ENCODE measurements around the gene ACSF3. TPM values are rescaled to one million over a fixed set of nuclear protein-coding genes. Genes with fewer than 3 reads are reported as not detected.
A peak's percentile ranks its signal among the peaks of the same experiment; 100 is the strongest.
"Not testable (repeated sequence)": the region's sequence is repeated elsewhere in the genome, so short reads cannot be mapped to it uniquely, and the experiment has no call there.

Gene ACSF3
- total and polyA plus RNA-seq, 5 experiments from 2014 or later = 21.3 to 64.4 (median 44.7) TPM

DNA sequence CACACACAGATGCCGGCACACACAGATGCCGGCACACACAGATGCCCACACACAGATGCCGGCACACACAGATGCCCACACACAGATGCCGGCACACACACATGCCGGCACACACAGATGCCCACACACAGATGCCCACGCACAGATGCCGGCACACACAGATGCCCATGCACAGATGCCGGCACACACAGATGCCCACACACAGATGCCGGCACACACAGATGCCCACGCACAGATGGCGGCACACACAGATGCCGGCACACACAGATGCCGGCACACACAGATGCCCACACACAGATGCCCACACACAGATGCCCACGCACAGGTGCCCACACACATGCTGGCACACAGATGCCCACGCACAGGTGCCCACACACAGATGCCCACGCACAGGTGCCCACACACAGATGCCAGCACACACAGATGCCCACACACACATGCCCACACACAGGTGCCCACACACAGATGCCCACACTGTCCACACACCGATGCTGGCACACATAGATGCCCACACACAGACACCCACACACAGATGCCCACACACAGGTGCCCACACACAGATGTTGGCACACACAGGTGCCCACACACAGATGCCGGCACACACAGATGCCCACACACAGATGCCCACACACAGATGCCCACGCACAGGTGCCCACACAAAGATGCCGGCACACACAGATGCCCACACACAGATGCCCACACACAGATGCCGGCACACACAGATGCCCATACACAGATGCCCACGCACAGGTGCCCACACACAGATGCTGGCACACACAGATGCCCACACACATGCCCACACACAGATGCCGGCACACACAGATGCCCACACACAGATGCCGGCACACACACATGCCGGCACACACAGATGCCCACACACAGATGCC is 95.1 kb downstream of the ACSF3 start:
- H3K27me3 Mint-ChIP-seq, H3K4me1 Mint-ChIP-seq, H3K36me3 Mint-ChIP-seq, DNase-seq, H3K9me3 Mint-ChIP-seq, POLR2A ChIA-PET, ATAC-seq: not testable (repeated sequence)
- Mint-ChIP-seq H3K4me3 (peak overlapping the region in 2 of 10 donors; percentile 45 to 58), H3K27ac (peak overlapping the region in 3 of 10 donors; percentile 44 to 55 (median 51))

DNA sequence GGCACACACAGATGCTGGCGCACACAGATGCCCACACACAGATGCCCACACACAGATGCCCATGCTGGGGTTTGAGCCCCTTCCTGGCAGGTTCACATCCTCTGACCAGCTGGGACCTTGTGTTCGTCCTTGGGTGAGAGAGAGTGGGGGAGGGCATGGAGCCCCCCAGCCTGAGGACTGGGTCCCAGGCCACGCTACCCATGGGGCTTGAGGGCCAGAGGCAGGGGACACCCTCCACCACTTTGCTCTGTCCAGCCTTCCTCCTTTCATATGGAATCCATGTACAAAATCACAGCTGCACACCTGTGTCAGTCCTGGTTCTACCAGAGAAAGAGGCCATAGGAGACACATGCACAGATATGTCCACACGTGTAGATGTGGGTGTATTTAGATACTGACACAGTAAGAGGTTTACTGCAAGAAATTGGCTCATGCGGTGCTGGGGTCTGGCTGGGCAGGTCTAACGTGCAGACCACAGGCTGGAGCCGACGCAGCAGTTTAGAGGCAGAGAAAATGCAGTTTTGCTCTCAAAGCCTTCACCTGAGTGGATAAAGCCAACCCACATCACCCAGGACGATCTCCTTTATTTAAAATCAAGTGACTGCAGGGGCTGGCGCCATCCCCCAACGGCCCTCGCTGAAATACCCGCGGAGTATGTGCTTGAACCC is 95.8 kb downstream of the ACSF3 start:
- Mint-ChIP-seq H3K9me3 (peaks cover 0 to 2% (median 0%) of the 10 kb centered on the region in 9 donors), H3K27me3 (no peaks in the 10 kb centered on the region), H3K27ac (peak overlapping the region in 4 of 10 donors; percentile 13 to 56 (median 50)), H3K4me1 (peaks cover 0 to 5% (median 3%) of the 10 kb centered on the region in 4 donors), H3K4me3 (peak overlapping the region in 2 of 10 donors; percentile 2 to 58), H3K36me3 (no peaks in the 10 kb centered on the region)
- POLR2A ChIA-PET = no interaction called here
- DNase-seq (peak in 2 of 10 donors; percentile 0 to 18), ATAC-seq (no peak)

DNA sequence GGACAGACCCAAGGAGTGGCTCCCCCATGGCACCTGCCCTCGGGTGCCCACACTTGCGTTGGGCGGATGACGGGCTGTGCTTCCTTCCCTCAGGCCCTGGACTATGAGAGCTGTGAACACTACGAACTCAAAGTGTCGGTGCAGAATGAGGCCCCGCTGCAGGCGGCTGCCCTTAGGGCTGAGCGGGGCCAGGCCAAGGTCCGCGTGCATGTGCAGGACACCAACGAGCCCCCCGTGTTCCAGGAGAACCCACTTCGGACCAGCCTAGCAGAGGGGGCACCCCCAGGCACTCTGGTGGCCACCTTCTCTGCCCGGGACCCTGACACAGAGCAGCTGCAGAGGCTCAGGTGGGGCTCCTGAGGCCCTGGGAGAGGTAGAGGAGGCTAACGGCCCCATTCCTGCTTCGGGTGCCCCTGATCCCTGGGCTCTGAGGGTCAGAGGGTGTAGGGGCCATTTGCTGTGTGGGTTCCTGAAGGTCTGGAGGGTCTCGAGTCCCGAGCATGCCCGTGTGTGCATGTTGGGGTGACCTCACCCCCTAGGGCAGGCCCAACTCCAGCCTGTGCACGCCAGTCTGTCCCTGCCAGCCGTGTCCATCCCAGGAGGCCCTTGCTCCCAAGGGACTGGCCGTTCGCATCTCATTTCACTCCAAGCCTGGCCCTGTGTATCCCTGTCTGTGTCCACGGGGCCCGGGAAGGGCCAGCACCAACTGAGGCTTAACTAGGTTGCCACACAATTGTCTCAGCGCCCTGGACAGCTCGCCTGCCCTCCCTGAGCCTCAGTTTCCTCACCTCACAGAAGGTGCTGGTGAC is 96.7 kb downstream of the ACSF3 start:
- Mint-ChIP-seq H3K9me3 (peaks cover 0 to 2% (median 0%) of the 10 kb centered on the region in 9 donors), H3K27ac (peak overlapping the region in 1 of 10 donors; percentile 51), H3K27me3 (no peaks in the 10 kb centered on the region), H3K36me3 (no peaks in the 10 kb centered on the region), H3K4me3 (peak overlapping the region in 3 of 10 donors; percentile 10 to 44 (median 37)), H3K4me1 (peaks cover 0 to 5% (median 3%) of the 10 kb centered on the region in 4 donors)
- POLR2A ChIA-PET = no interaction called here
- ATAC-seq (no peak), DNase-seq (peak in 1 of 10 donors; percentile 53)

DNA sequence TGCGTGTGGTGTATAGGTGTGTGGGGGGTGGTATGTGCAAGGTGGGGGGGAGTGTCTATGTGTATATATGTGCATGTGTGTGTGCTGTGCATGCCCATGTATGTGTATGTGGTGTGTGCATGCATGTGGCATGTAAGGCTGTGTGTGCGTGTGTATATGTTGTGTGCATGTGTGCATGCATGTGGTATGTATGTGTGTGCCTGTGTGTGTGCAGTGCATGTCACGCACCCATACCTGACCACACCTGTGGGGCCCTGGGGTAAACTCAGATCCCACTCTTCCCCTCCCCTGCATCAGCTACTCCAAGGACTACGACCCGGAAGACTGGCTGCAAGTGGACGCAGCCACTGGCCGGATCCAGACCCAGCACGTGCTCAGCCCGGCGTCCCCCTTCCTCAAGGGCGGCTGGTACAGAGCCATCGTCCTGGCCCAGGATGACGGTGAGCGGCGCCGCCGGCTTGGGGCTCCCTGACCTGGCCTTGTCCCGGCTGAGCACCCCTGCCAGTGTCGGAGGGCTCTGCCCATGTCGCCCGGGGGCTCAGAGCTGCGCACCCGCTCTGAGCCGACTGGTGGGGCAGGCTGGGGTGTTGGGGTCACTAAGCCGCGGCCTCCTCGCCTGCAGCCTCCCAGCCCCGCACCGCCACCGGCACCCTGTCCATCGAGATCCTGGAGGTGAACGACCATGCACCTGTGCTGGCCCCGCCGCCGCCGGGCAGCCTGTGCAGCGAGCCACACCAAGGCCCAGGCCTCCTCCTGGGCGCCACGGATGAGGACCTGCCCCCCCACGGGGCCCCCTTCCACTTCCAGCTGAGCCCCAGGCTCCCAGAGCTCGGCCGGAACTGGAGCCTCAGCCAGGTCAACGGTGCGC is 97.6 kb downstream of the ACSF3 start:
- Mint-ChIP-seq H3K9me3 (peaks cover 0 to 2% (median 0%) of the 10 kb centered on the region in 9 donors), H3K36me3 (no peaks in the 10 kb centered on the region), H3K4me1 (peaks cover 0 to 5% (median 3%) of the 10 kb centered on the region in 4 donors), H3K4me3 (peak overlapping the region in 8 of 10 donors; percentile 15 to 65 (median 40)), H3K27ac (peak overlapping the region in 2 of 10 donors; percentile 43 to 72), H3K27me3 (no peaks in the 10 kb centered on the region)
- DNase-seq = peak in 2 of 10 donors; percentile 17 to 66
- ATAC-seq = no peak
- POLR2A ChIA-PET = no interaction called here

DNA sequence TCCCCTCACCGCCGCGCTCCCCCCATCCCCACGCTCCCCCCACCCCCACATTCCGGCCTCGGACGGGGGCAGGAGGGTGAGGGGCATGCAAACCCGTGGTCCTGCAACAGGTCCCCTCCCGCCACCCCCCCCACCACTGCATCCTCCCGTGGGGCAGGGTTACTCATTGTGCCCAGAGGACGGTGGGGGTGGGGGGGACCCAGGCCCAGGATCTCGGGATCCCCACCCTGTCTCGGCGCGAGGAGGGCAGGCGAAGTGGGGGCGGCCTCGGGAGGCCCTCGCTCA is 98.2 kb downstream of the ACSF3 start:
- H3K4me3 Mint-ChIP-seq = no peak overlapping the region
- peaks cover 0 to 5% (median 3%) of the 10 kb centered on the region in 4 donors for H3K4me1 Mint-ChIP-seq
- peak in 1 of 10 donors; percentile 19 for DNase-seq
- no peak for ATAC-seq
- no peaks in the 10 kb centered on the region for H3K36me3 Mint-ChIP-seq
- POLR2A ChIA-PET = no interaction called here
- H3K9me3 Mint-ChIP-seq = peaks cover 0 to 2% (median 0%) of the 10 kb centered on the region in 9 donors
- H3K27me3 Mint-ChIP-seq = peaks cover 0 to 2% (median 0%) of the 10 kb centered on the region in 5 donors
- no peak overlapping the region for H3K27ac Mint-ChIP-seq

DNA sequence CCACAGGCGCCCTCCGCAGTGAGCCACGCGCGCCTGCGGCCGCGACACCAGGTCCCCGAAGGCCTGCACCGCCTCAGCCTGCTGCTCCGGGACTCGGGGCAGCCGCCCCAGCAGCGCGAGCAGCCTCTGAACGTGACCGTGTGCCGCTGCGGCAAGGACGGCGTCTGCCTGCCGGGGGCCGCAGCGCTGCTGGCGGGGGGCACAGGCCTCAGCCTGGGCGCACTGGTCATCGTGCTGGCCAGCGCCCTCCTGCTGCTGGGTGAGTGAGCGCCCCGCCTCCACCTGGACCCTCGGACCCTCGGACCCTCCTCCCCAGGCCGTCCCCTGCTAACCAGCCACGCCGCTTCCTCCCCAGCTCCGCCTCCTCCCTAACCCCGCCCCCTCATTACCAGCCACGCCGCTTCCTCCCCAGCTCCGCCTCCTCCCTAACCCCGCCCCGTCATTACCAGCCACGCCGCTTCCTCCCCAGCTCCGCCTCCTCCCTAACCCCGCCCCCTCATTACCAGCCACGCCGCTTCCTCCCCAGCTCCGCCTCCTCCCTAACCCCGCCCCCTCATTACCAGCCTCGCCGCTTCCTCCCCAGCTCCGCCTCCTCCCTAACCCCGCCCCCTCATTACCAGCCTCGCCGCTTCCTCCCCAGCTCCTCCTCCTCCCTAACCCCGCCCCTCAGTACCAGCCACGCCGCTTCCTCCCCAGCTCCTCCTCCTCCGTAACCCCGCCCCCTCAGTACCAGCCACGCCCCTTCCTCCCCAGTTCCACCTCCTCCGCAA is 98.7 kb downstream of the ACSF3 start:
- POLR2A ChIA-PET = interaction anchor here (0.6 to 1.2 kb wide), 4 partner anchors 18 to 157 kb away, joined by 3 to 5 read pairs (median 3); partner anchors contain the start of gene ZNF778
- not testable (repeated sequence) for H3K4me1 Mint-ChIP-seq, H3K27me3 Mint-ChIP-seq, H3K27ac Mint-ChIP-seq, H3K9me3 Mint-ChIP-seq, H3K36me3 Mint-ChIP-seq
- DNase-seq (peak; percentile 42 to 86 (median 70)), ATAC-seq (peak; percentile 40 to 60)
- peak overlapping the region in 3 of 10 donors; percentile 37 to 63 (median 41) for H3K4me3 Mint-ChIP-seq

DNA sequence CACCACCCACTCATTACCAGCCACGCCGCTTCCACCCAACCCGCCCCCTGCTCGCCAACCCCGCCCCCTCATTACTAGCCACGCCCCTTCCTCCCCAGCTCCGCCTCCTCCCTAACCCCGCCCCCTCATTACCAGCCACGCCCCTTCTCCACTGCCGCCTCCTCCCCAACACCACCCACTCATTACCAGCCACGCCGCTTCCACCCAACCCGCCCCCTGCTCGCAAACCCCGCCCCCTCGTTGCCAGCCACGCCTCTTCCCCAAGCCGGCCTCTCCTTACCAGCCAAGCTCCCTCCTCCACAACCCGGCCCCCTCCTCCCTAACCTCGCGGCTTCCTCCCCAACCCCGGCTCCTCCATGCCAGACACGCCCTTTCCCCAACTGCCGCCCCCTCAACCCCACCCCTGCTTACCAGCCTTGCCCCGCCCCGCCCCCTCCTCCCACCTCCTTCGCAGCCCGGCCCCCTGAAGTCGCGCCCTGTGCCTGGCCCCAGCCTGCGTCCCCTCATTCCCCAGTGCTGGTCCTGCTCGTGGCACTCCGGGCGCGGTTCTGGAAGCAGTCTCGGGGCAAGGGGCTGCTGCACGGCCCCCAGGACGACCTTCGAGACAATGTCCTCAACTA is 99.4 kb downstream of the ACSF3 start:
- H3K9me3 Mint-ChIP-seq = peaks cover 0 to 2% (median 0%) of the 10 kb centered on the region in 9 donors
- no peaks in the 10 kb centered on the region for H3K36me3 Mint-ChIP-seq
- H3K27ac Mint-ChIP-seq = no peak overlapping the region
- DNase-seq (peak in 5 of 10 donors; percentile 41 to 70 (median 48)), ATAC-seq (peak; percentile 35 to 51)
- peaks cover 0 to 2% (median 0%) of the 10 kb centered on the region in 5 donors for H3K27me3 Mint-ChIP-seq
- POLR2A ChIA-PET = interaction anchor here (0.6 to 1.2 kb wide), 3 partner anchors 19 to 99 kb away, joined by 3 to 5 read pairs (median 3); partner anchors contain the start of gene ACSF3
- H3K4me3 Mint-ChIP-seq = peak overlapping the region in 3 of 10 donors; percentile 37 to 63 (median 41)
- peaks cover 0 to 5% (median 1%) of the 10 kb centered on the region in 4 donors for H3K4me1 Mint-ChIP-seq

DNA sequence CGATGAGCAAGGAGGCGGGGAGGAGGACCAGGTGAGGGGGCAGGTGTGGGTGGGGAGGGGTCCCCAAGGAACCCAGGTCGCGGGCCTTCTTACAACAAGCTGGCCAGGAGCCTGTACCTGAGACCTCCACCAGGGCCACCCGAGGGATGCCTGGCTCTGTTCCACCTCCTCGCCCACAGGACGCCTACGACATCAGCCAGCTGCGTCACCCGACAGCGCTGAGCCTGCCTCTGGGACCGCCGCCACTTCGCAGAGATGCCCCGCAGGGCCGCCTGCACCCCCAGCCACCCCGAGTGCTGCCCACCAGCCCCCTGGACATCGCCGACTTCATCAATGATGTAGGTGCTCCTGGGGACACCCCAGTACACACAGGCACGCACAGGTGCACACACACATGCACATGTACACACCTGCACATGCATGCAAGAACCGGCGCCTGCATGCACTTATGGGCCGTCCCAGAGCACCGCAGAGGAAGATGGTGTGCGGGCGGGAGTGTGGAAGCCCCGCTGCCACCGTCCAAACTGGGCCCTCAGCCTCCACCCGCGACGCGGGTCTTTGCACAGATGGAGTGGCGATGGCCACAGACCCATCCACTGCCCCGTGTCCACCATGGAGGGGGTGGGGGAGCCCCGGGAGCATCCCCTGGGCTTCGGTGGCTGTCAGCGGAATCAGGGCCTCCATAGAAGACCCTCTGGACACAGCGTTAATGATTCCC is 100.1 kb downstream of the ACSF3 start:
- Mint-ChIP-seq H3K27ac (peak overlapping the region in 1 of 10 donors; percentile 56), H3K9me3 (peaks cover 0 to 2% (median 0%) of the 10 kb centered on the region in 9 donors), H3K4me3 (no peak overlapping the region), H3K27me3 (peaks cover 0 to 4% (median under 1%) of the 10 kb centered on the region in 5 donors), H3K4me1 (peaks cover 0 to 5% (median 1%) of the 10 kb centered on the region in 4 donors), H3K36me3 (no peaks in the 10 kb centered on the region)
- POLR2A ChIA-PET = interaction anchor here (0.6 to 1.2 kb wide), 2 partner anchors 20 to 100 kb away, joined by 3 to 5 read pairs; partner anchors contain the start of gene ACSF3
- no peak for DNase-seq
- ATAC-seq = peak in 1 of 2 donors; percentile 18

DNA sequence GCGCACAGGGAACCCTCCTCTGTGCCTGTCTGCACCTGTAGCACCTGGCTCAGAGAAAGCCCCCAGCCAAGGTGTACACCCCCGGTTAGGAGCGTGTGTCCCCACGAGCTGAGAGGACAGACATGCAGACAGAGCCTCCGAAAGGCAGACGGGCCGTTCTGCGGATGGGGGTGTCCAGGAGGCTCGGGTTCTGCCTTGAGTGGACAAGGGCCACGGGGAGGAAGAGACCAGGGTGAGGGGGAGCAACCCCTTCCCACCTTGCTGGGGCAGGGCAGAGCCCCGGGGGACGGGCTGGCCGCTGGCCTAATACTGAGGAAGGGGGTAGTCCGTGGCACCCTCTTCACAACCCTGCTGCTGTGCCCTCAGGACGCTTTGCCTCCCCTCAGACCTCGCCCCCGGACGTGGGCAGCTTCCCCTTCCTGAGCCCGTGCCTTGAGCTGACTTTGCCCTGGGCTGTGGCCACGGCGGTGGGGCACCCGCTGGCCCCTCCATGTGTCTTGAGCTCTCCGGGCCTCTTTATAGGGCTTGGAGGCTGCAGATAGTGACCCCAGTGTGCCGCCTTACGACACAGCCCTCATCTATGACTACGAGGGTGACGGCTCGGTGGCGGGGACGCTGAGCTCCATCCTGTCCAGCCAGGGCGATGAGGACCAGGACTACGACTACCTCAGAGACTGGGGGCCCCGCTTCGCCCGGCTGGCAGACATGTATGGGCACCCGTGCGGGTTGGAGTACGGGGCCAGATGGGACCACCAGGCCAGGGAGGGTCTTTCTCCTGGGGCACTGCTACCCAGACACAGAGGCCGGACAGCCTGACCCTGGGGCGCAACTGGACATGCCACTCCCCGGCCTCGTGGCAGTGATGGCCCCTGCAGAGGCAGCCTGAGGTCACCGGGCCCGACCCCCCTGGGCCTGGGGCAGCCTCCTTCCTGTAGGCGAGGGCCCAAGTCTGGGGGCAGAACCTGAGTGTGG is 101.0 kb downstream of the ACSF3 start:
- Mint-ChIP-seq H3K27ac (peak overlapping the region in 1 of 10 donors; percentile 34), H3K27me3 (peaks cover 0 to 13% (median 4%) of the 10 kb centered on the region in 5 donors), H3K36me3 (no peaks in the 10 kb centered on the region), H3K4me1 (peaks cover 0 to 6% (median 1%) of the 10 kb centered on the region in 4 donors), H3K4me3 (peak overlapping the region in 4 of 10 donors; percentile 25 to 65 (median 42)), H3K9me3 (no peaks in the 10 kb centered on the region)
- DNase-seq (no peak), ATAC-seq (no peak)
- POLR2A ChIA-PET = no interaction called here
